Stimulated activated naive CD4-positive, alpha-beta T cell treated with Interleukin-2 at 50 U/mL for 16 hours (primary cell): ENCODE results near the gene KCNA2.

Experiments used
- DNase-seq: peaks from one replicate; lab custom pipeline; 2025; lab: John Stamatoyannopoulos, UW

The KCNA2 gene

DNA sequence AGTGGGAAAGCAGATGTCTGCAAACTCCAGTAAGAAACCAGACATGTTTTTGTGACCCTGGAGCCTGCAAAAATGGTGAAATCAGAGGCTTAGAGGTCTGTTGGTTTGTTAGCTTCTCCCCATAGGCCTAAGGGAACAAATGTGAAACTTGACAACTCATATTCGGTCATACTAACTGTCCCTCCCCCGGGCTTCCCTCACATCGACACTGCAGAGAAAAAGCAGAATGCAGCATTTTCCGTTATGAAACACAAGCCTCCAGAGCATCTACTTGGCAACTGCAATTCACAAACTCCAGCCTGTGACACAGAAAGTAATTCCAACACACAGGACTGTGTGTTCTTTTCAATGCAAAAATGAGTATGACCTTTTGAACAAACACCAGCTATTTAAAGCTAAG, 3.7 kb downstream of the KCNA2 start:
- DNase-seq, result no peak

DNA sequence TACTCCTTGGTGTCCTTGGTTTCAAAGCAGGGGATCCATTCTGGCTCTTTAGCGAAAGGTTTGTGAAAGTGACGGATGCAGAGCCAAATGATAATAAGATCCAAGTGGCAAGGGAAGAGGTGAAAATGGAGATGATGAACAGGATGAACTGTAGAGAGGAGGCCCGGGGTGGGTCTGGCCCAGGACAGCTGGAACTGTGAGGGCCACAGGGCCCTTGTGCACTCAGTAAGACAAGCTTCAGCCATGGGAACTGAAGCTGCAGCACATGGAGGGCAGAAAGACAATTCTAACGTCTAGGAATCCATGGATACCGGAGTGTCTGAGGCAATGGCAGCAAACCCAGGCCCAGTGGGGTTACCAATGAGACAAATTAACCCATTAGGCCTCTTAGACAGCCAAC, 4.8 kb downstream of the KCNA2 start:
- no peak for DNase-seq

DNA sequence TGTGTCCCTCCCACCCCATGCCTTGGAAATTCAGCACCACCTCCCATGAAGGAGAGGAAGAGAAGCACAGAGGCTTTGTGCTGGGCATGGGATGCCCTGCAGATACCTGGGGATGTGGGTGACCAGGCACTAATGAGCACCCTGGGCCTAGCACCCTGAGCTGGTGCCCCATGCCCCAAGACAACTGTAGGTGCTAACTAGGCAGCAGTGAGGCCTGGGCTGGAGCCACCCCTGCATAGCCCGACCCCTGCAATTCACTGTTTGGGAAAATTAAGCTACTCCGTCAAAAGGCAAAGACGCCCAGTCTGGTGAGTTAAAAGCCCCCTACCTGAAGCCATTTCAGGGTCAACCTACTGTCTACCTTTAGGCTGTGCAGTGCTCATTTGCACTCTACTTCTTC, 5.4 kb downstream of the KCNA2 start:
- no peak for DNase-seq

DNA sequence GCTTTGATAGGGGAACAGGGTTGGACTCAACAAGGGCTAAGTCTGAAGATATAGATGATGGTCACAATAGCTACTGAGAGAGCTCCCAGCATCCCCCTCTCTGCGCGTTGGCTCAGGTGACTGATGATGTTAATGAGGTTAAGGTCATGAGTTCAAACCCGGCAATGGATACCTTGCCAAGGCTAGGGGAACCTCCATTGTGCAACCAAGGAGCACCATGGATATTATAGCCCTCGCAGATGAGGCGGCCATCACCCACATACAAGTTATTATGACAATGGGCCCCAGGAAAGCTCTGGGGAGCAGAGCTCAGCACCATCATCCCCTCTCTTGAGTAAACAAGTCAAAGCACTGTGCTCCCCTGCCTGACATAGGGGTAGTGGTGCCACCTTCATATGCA, 8.2 kb downstream of the KCNA2 start:
- no peak for DNase-seq

DNA sequence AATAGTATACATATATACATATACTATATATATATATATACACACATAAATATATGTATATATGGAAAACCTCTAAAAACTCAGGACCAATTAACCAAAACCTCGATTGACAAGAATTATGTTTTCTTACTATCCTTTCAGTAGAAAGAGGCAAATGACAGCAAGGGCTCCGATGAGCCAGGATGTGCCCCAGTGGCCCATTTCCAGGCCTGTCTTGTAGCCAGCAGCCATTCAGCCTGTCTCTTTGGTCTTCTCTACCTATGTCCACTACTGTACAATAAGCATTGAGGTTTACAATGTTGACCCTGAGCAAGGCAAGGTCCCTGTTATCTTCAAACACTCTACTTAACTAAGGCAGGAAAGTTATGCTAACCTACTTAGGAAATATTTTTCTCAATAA, 9.8 kb downstream of the KCNA2 start:
- no peak for DNase-seq

DNA sequence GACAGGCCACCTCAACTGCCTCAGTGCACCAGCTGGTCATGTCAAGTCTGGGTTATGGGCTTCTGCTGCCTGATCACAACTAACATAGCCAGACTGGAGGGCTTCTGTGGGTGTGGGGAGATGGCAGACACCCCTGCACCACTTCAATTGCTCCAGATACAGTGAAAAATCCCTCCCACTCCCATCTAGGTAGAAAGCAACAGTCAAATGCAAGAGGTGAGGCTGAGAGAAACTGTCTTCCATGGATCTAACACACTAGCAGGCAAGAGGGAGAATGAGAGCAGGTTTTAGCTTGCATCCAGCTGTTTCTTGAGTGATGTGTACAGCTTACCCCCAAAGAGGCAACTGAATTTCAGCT, 10.8 kb downstream of the KCNA2 start:
- no peak for DNase-seq

DNA sequence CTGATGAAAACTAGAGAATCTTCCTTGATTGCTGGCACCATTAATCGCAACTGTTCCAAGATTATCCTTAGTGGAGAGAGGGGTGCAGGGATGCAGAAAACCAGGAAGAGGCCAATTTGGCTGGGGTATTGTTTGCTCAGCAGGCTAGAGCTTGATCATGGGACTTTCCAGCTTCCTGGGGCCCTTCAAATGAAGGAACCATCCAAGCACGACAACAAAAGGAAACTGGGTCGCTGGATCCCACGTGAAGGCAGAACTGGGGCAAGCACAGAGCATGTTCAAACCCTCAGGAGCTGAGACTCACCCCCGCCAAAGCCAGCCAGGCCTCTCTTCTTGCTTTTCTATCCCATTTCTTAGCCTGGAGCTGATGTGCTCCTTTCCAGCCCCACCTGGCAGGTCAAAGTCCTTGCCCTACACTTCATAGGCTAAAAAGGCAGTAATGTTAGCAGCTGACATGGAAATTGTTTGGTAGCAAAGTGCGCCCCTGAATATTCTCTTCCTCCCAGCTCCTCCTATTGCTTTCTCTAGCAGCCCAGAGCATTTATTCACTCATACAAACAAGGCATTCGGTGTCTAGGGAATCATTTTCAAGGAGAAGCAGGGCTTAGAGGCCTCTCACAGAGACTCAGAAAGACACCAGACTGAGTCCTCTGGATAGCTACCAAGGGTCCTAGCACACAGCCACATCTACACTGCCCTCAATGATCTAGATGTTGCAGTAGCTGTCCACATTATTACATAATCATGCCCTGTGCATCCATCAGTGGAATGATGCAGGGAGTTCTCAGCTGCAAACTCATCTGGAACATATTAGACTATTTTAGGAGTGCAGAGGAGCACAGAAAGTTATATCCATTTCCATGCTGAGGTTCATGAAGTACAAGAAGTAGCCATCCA, 11.5 kb downstream of the KCNA2 start:
- no peak for DNase-seq

DNA sequence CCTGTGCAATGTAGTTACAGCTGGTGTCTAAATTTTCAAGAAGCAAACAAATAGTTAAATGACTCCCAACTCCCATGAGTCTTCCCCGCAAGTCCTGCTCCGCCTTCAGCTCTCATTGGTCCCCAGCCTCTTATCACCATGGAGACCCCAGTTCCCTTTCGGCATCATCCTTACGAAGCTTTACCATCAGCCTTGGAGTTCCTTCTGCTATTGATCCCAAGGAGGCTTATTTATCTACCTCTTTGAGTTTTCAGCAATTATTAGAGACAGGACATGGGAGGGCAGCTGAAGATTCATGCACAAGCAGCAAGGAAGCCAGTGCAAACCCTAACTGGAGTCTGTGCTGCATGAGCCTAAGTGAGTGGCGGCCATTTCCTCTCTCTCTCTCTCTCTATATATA, 12.3 kb downstream of the KCNA2 start:
- DNase-seq, result no peak

DNA sequence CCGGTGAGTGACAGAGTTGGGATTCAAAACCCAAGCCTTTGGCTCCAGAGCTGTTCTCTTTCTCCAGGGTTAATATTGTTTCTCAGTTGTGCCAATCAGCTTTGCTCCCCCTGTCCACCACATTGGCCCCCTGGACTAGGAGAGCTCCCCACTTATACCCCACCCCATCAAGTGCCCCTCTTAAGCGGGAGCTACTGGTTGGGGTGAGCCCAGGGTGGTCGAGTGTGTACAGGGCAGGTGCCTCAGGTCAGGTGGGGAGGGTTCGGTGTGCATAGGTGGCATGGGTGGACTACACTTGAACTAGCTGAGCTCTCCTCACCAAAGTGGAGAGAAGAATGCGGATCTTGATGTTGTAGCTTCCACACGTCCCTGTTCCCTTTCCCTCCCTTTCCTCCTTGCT, 14.2 kb downstream of the KCNA2 start:
- DNase-seq, result no peak

DNA sequence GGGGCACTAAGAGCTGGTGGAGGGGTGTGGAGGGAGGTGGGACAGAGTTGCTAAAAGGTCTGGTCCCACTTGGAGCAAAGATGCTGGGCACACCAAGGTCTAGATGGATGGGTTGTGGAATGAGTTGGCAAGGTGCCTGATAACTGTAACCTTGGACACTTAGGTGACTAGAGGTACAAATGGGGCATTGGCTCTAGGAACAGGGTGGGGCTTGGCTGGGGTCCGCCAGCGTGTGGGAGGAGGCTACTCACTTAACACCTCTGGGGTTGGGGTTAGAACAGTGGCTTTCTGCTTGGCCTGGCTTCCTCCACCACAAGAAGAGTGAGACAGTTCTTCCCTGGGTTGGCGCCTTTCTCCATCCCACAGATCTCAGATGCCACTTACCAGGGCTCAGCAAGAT, 17.2 kb downstream of the KCNA2 start:
- no peak for DNase-seq

DNA sequence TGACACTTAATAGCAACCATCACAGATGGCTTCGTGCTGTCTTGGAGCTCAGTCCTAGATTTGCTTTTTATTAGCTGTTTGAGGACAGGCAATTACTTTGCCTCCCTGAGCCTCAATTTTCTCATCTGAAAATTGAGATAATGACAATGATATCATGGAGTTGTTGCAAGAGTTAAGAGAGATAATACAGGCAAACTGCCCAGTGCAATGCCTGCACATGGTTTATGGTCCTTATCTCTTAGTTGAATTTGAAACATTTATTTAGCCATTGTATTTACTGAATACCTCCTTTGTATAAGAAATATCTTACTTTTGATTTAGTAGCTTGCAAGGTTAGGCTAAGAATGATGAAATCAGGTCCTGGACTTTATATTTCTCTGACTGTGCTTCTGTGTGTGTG, 17.7 kb downstream of the KCNA2 start:
- no peak for DNase-seq

DNA sequence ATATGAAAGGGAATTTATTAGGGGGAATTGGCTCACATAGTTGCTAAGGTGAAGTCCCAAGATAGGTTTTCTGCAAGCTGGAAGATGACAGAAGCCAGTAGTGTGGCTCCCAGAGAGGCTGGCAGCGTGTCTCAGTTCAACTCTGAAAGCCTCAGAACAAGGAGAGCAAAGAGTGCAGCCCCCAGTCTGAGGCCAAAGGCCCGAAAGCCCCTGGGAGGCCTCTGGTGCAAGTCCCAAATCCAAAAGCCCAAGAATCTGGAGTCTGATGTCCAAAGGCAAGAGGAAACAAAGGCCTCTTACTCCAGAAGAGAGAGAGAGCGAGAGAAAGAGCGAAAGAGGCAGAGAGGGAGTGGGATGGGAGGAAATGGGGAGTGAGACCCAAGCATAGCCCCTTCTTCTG, 18.3 kb downstream of the KCNA2 start:
- DNase-seq, result no peak

DNA sequence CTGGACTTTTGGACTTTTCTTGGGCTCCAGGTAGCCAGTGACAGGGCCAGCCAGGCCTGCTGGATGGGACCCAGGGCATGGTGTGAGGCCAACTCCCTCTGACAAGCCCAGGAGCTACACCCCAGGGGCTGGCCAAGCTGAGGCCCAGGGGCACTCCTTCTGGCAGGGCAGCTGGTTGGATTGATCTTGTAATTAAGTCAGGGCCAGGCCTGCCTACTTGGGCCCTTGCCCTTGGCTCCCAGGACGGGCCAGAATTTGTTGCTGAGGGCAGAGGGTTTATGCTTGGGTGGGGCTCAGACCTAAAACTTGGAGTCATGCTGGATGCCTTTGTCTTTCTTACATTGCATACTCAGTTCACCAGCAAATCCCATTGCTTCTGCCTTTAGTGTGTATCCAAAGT, 20.7 kb downstream of the KCNA2 start:
- DNase-seq, result no peak

DNA sequence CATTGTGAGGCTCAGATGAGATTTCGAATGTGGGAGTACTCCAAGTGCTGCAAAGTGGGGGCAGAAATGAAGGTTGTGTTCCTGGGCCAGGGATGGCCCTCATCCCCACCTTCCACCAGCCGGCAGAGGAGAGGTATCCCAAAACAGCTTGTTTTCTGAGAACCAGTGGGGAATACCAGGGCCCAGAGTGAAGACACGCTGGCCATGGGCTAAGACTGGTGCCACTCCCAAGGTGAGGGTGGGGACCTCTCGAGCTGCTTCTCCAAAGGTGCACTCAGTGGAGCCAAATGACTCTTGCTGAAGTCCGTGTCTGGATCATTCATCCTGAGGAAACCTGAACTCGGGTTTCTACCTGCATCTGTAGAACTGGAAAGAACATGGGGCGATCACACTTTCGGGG, 22.1 kb downstream of the KCNA2 start:
- no peak for DNase-seq

DNA sequence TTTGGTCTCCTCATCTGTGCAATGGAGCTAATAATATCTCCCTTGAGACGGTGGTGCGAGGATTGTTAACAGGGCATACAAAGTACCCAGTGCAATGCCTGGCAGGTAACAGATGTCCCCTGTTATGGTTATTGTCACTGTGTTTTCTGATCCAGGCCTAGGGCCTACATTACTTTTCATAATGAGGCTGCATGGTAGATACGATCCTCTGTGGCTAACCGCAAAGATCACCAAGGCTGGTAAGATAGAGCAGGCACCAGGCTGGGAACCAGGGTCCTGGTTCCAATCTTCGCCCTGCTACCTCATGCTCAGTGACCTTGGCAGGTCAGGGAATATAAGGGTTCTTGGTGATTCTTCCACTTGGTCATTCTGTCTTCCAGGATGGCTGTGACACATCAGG, 22.7 kb downstream of the KCNA2 start:
- no peak for DNase-seq

DNA sequence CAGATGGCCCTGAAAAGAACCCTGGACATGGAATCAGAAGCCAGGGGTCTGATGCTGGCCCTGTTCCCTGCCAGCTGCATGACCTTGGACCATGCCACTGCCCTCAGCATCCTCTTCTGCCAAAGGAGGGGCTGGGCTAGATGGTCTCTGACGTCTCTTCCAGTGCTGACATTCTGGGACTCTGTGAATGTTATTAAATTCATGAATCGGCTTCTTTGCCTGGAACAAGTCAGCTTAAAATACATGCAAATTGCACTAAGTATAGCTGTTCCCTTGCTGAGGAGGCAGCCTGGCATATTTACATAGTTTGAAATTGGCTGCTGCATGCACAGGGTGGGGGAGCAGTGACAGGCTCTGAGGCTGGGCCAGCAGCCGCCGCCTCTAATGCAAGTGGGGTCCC, 23.8 kb downstream of the KCNA2 start:
- no peak for DNase-seq

DNA sequence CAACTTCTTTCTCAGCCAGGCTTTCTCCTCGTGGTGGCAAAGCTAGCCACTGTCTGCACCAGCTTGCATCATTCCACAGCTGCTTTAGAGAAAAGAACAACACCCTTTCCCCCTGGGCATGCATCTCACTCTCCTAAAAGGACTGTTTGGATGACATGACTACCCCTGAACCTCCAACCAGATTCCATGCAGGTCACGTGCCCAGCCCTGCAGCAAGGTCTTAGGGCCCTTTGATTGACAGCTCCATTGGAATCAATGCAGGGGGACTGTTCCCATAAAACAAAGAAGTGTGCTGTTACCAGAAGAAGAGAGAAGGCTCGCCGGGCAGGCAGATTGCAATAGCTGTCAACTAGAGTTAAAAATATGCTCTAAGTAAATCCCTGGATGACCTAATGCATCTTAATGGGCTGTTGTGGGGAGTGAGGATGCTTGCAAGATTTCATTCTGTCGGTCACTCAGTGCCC, 24.4 kb downstream of the KCNA2 start:
- no peak for DNase-seq

DNA sequence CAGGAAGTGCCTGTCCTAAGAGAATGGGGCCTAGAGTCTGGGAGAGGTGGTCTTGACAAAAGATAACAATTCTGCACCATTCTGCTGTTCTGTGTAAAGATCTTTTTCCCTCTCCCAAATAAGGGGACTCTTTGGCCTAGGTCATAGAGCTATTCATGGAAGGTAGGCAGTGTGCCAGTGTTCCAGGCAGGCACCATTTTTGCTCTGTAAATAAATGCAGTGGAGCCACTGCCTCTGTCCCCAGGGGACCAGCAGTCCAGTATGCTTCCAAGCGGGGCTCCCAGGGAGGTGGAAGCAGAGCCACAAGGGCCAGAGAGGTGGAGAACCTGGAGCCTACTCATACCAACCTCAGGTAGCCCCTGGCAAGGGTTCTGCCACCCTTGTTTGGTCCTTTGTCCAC, 25.9 kb downstream of the KCNA2 start:
- no peak for DNase-seq

DNA sequence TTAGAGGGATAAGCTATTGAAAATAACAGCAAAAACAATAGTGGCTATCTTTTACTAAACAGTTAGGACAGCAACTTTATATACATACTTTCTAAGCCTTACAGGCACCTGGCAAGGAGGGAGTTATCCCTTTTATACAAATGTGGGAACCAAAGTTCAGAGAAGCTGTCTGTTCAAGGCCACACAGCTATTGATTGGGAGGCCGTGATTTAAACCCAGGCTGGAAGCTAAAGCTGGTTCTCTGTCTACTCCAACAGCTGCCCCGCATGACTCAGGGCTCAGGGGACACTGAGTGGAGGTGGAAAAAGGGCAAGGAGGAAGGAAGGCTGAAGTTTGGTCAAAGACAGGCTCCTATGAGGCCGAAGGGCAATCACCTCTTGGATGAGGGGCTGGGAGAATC, 26.7 kb downstream of the KCNA2 start:
- no peak for DNase-seq

DNA sequence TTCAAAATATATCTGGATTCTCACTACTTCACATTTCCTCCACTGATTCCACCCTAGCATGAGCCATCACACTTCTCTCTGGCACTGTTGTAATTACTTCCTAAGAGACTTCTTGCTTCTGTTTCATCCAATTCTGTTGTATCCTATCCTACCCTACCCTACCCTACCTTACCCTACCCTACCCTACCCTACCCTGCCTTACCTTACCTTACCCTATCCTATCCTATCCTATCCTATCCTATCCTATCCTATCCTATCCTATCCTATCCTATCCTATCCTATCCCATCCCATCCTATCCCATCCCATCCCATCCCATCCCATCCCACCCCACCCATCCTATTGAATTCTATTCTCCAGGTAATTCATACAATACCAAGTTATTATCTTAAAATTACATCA, 29.7 kb downstream of the KCNA2 start:
- DNase-seq, result no peak

DNA sequence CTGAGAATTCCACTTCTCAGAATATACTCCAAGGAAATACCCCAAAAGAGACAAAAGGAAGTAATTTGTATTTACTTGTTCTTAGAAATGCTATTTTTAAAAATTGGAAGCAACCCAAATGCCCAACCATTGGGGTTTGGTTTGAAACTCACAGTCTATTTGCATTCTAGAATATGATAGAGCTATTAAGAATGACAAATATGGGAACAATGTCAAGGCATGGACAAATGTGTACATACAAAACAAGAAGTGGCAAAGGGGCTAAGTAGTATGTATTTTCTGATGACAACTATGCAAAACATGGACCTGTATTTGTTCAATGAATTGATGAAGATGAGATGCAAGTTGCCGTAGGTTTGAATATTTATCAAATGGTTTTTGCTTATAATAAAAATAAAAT, 32.8 kb downstream of the KCNA2 start:
- no peak for DNase-seq

DNA sequence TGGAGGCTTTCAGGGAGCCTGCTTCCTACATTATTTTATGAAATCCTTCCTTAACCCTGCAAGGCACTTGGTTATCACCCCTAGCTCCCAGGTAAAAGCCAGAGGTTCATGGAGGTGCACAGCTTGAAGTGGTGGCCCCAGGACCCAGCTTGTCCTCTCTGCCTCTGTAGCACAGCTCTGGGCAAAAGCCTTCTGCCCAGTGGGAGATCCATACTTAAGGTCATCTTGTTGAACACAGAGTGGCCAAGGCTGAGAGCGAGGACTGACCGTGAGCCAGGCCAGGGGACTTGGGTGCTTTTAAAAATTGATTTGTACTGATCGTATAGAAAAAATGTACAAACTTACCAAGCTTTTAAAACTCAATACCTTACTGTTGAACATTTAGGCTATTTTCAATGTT, 33.4 kb downstream of the KCNA2 start:
- no peak for DNase-seq

DNA sequence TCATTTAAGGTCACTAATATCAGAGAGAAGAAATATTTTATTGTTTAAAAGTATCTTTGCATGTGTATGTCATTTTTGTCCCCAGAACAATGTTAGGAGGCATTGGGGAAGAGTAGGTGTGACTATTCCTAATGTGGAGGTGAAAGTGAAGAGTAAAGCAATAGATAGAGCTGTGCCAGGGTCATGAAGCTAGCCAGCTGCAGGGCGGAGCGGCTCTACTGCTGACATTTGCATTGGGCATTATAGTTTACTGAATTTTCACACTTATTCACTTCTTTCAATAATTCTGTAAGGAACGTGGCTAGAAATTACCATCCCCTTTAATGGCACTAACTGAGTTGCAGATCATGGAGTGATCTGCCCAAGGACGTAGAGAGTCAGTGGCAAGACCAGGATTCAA, 35.3 kb downstream of the KCNA2 start:
- no peak for DNase-seq

DNA sequence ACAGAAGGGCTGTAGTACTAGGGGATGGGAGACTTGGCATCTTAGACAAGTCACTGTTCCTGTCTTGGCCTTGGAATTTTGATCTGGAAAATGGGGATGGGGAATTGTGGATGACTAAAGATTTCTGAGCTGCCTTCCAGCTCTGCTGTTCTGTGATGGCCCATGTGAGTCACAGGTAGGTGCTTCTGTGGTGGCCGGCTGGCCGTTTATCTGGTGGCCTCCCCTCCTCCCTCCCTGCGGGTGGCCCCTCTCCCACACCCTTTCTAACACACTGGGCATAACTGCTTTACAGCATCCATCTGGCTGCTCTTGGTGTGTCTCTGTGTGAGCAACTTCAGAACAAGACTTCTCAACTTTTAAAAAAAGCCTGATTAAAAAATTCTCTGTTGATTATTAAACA, 35.9 kb downstream of the KCNA2 start:
- DNase-seq, result no peak
